NOMO-1 treated with dmso at 0.1 percent for 144 hours (cell line): Measurements from ENCODE around the gene OXNAD1.

Experiments used
- DNase-seq: peaks from one replicate; lab custom pipeline; 2025; ENCODE audit not compliant: unreplicated experiment; lab: John Stamatoyannopoulos, UW

Gene OXNAD1

DNA sequence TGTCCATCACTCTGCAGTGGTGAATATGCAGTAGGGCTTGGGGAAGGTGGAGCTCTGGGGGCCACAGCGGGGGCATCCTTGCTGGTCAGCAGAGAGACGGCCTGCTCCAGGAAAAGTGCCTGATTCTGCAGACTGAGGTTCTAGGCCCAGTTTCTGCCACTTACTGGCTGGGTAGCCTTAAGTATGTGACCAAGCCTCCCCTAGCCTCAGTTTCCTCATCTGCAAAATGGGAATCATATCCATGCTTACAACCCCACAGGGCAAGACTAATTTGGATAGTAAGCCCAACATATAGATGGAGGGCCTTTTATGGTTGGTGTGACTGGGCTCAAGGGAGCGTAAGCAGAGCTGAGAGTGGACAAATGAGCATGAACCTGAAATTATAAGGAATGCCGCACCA is 60.8 kb downstream of the OXNAD1 start:
- DNase-seq: no peak

DNA sequence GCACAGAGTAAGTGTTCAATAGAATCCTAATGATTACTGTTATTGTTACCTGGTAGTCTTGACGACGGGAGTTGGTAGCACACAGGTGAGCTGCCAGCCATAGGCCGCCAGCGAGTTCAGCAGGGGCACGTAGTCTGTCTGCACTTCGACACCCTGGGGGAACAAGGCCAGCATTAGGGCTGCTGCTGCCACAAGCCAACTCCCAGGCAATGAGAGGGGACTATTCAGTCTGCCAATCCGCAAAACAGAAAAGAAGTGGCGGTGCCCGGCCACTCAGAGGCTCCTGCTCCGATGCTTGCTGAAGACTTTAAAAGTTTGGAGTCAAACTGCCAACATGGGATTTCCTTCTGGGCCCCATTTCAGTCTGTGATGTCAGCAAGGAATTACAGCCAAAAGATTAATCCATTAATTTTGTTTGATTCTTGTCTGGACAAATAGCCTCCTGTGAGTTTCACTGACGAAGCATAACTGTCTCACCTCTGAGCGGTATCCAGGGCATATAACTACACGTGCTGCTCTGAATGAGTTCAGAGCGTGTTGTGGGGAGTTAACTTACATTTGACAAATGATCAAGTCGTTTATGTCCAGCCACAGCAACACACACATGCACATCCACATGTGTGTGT is 61.8 kb downstream of the OXNAD1 start:
- DNase-seq: no peak

DNA sequence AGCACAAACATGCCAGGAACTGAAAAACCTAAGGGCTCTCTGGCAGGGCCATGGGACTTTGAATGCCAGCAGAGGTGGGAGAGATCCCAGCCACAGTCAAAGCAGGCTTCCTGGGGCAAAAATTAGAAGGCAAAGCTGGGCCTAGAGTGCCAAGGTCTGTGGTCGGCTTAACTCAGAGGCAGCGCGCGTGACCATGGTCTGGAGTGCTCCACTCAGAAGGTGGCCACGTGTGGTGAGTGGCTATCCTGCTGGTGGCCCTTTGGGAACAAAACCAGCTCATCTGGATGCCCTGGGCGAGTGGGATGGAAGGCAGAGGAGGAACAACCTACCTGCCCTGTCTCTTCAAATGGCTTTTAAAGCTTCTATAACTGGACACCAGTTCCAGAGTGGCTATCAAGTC is 63.1 kb downstream of the OXNAD1 start:
- DNase-seq: no peak

DNA sequence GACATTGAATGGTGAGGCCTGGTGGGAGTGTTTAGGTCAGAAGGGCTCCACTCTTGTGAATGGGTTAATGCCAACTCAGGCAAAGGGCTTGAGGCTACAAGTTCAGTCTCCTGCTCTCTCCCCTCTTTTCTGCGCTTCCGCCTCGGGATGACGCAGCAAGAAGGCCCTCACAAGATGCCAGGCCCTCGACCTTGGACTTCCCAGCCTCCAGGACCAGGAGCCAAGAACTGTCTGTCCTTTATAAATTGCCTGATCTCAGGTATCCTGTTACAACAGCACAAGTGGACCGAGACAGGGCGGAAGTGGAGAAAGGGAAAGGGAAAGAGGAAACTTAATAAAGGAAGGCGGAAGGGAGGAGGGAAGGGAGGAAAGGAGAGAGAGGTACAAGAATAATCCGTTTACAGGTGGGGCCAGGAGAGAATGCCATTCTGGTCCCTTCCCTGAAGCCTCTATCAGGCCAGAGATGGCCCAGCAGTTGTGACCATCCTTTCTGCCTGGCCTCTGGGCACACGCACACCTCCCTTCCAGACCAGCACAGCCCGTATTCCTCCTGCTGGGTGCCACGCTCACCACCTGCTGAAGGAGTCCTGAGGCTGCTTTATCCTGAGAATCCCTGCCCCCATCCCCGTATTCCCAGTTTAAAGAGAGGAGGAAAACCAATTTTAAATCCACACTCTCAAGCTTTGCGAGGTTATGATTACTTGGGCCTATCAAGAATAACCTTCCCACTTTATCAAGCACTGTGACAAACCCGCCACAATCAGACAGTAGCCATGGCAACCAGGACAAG is 64.2 kb downstream of the OXNAD1 start:
- DNase-seq: no peak

DNA sequence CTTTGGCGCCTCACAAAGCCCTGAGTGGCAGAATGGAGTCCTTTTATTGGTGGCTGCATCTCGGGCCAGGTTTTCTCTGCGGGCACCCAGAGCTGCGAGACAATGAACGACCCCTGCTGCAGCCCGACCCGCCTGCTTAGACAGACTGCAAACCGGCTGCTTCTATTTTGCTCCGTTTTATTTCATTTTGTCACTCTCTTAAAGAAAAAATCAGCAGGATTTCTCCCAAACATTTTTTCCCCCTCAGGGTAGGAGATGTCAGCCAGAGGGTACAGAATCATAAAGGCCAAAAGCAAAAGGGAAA is 64.8 kb downstream of the OXNAD1 start:
- DNase-seq: no peak

DNA sequence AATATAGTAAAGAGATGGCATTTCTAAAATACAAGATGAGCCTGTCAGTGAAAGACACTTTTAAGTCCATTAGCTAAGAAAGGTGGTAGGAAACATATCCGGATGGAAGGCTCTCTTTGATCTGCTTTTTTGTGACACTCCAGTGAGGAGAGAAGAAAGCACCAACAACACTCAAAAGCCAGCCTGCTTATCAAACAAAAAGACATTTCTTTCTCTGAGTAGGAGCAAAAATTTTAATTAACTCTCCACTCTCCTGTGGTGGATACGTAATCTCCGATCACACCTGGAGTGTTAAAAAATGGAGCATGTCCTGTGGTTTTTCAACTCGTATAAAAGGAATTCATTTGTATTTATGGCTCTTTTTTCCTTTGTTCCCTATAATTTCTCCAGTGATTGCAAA is 65.3 kb downstream of the OXNAD1 start:
- DNase-seq: no peak

DNA sequence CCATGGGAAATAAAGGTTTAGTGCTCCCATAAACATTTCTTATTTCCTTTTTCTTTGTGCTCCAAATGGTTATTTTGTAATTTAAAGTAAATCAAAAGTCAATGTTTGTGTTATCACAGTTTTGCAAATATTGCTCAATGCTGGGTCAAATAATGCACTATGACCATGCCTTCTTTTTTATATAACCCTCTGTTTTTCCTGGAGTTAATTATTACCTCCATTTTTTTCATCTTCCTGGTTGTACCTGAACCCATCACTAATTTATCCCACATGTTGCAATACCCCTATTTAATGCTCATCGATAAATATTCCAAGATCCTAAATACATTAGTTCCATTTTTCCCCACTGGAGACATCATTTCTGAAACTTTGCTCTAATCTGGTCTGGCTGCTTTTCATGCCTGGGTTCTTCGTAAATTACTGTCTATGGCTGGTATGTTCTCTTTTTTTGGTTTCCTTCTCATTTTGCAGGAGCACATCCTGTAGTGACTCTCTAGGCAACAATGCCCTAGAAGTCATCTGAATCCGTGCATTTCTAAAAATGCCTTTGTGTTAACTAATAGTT is 66.4 kb downstream of the OXNAD1 start:
- DNase-seq: no peak

DNA sequence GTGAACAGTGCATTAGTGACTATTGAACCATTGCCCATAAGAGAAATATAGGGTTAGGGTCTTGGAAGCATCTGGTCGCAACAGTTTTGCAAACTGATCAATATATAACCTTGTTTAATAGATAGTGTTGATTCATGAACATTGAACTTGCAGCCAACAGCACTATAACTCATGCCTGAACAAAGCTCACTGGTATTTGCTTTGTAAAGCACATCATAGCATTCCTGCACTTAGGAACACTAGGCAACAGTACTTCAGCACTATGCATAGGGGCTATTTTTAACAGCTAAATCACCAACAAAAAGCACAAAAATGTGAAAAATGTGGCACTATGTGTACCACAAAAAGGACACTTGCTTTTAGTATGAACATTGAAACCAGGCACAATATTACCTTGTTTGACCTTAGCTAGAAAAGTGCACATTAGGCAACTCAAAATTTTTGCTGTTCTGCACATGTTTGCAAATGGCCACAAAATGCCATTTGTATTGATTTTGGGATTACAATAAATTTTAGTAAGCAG is 68.0 kb downstream of the OXNAD1 start:
- no peak for DNase-seq

DNA sequence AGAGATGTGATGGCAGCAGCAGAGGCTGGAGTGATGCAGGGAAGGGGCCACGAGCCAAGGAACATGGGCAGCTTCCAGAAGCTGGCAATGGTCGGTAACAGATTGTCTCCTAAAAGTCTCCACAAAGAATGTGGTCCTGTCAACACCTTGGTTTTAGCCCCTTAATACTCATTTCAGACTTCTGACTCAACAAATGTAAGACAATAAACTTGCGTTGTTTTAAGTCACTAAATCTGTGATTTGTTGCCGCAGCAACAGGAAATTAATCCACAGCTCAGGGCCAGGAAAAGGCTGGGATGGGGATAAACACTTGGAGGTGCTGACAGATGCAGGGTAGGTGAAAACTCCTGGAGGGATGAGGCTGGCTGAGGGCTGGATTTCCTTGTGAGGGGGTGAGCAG is 69.9 kb downstream of the OXNAD1 start:
- DNase-seq: no peak

DNA sequence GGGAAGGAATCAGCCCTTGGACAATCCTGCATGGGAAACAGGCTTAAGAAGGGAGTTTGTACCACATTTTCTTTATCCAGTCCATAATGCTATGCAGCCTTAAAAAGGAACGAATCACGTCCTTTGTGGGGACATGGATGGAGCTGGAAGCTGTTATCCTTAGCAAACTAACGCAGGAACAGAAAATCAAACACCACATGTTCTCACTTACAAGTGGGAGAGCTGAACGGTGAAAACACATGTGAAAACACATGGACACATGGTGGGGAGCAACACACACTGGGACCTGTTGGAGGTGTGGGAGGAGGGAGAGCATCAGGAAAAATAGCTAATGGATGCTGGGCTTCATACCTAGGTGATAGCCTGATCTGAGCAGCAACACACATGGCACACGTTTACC is 70.3 kb downstream of the OXNAD1 start:
- DNase-seq: no peak

DNA sequence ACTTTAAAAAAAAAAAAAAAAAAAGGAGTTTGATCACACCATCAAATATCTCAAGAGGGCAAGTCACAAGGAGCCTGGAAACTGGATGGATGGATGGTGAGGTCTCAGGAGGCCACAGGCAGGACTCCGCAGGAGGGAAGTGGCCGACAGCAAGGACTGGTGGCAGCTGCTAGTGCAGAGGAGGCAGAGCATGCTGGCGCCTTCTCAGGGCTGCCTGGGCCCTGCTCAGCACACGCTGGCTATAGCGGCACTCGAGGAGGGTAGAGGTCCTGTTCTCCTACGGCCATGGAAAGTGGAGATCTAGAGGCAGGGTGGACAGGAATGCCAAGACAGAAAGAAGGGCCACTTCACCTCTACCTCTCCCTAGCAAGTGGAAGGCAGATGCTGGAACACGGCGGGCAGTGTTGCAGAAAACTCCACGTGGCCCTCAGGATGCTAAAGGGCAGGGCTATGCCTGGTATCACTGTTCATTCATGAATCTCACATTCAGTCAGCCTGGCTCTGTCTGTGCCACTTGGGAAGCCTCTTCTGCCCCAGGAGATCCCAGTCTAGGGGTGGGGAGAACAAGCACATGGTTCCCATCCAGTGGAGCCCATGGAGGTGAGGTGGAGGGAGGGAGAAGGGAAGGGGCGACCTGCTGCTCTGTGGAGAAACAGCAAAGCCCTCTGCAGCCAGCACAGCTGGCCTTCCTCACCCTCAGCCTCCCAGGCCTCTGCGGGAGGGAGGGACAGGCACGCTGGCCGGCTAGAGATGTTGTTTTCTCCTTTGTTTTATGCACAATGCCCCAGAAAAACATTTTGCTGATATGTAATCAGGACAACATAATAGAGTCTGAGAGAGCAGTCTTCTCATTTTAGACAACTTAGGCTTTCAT is 71.0 kb downstream of the OXNAD1 start:
- DNase-seq: no peak

DNA sequence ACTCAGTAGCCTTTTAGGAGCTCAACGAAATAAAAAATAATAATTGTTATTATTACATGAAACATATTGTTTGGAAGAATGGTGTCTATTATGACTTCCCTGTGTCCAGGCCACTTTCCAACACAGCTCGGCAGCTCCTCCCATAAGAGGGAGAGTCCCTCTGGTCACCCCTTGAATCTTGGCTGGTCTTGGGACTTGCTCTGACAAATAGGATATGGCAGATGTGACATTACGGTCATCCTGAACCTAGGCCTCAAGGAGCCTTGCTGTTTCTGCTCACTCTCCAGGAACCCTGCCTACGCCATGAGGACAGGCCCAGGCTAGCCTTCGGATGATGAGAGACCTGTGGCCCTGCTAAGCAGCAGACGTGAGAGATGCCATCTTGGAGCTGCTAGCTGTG is 71.8 kb downstream of the OXNAD1 start:
- no peak for DNase-seq

DNA sequence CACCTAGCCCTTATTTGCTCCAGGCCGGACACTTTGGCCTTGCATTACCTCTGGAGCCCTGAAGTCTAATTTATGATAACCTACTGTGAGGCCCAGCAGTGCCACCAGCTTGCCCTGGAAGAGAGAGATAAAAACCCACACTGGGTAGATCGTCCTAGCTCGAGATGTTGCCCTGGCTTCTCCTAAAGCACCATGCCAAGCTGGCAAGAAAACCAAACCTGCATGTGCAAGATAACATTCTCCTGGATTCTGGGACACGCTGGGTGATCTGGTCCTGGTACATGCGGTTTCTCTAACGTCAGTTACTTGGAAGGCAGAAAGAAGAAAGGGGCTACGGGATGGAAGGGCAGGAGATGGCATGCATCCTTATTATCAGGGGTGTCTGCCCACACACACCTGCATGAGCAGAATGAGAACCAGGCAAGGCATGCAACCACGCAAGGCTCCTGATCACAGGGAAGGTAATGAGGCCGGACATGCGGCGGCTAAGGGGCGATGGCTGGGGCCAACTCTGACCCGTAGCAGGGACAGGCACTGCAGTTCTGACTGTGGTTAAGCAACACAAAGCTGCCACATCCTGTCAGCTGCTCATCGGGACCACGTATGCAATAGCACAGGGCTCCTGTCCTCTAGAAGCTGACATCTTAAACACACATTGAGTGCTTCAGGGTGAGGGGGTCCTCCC is 73.0 kb downstream of the OXNAD1 start:
- DNase-seq: peak; percentile 43

DNA sequence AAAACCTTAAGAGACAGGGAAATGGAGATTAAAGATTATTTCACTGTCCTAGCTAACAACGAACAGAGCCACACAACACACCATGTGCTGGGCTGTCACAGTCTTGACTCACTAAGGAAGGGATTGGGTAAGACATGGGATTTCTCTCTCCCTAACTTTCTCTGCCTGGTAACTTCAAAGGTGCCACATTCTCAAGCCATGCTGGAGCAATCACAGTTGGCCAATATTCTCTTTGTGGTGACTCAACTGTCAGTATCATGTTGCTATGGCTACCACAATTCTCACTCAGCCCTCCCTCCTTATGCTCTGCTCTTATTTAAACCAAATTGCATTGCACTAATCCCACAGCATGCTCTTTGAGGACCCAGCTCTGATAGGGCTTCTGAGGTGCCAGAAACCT is 74.0 kb downstream of the OXNAD1 start:
- DNase-seq: peak; percentile 21

DNA sequence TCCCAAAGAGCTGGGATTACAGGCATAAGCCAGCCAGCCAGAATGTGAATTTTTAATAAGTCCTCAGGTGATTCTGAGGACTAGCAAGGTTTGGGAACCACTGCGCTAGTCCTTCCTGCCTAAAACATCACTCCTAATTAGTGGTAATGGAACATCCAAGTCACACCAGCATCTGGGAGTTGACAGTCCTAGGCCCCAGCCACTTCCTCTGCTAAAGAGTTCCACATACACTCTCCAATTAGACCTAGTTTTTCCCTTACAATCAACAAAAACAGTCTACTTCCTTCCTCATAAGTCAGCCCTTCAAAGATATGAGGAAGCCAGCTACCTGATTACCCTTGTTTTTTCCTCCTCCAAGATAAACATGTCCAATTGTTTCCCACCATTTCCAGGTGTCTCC is 78.1 kb downstream of the OXNAD1 start:
- DNase-seq: no peak

DNA sequence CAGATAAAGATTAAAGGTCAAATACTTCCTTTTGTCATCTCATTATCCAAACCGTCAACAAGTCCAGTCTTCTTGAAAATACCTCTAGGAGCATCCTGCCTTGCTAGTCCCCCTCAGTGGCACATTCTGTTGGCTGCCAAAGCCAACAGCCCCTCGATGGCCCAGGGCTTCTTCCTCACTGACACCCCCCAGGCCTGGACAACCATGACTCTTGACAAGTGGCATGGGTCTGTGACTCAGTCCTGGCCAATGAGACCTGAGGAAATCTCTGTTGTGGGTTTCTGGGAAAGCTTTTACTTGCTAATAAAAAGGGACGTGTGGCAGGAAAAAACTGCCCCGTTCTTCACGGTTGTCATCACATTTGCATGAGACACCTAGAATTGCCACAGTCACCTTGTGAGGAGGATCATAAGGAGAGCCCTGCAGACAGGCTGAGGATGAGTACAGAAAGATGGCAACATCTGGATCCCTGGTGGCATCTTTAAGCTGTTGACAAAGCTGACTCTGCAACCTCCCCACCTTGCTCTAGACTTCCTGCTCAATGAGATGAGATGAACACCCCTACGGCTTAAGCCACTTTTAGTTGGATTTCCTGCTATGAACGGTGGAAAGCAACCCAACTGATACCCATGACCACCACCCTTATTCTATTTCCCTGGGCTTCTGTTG is 81.5 kb downstream of the OXNAD1 start:
- no peak for DNase-seq

DNA sequence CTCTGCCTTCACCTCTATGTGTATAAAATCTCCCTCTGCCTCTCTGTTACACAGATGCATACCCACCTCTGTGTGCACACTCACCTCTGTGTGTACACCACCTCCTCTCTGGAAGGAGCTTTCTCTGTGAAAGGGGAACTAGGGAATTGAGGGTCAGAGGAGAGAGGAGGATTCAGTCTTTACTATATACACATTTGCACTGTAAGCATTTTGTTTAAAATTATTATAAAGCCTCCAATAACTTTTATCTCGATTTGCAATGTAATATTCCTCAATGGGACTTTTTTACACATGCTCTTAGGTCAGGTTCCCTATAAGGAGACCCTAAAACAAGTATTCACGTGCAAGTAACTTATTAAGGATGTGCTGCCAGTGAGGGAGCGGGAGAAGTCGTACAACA is 82.5 kb downstream of the OXNAD1 start:
- no peak for DNase-seq

DNA sequence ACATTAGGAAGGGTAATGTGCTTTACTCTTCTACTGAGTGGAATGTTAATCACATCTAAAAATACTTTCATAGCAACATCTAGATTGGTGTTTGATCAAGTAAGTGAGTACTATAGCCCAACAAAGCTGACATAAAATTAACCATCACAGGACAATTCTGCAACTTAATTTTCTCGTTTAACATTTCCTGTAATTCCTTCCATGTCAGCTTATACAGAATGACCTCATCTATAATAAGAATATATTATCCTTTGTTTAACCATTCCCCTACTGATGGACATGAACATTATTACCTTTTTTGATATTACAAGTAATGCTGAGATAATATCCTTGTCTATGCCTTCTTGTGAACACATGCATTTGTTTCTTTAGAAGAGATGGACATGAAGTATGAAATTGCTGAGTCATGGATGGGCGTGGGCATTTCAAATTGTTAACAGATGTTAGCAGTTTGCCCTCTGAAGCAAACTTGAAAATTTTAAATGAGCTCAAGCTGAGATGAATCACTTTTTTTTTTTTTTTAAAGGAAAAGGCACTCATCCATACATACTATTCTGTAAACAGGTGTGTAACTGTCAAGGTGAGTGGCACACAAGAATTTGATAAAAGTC is 85.1 kb downstream of the OXNAD1 start:
- no peak for DNase-seq

DNA sequence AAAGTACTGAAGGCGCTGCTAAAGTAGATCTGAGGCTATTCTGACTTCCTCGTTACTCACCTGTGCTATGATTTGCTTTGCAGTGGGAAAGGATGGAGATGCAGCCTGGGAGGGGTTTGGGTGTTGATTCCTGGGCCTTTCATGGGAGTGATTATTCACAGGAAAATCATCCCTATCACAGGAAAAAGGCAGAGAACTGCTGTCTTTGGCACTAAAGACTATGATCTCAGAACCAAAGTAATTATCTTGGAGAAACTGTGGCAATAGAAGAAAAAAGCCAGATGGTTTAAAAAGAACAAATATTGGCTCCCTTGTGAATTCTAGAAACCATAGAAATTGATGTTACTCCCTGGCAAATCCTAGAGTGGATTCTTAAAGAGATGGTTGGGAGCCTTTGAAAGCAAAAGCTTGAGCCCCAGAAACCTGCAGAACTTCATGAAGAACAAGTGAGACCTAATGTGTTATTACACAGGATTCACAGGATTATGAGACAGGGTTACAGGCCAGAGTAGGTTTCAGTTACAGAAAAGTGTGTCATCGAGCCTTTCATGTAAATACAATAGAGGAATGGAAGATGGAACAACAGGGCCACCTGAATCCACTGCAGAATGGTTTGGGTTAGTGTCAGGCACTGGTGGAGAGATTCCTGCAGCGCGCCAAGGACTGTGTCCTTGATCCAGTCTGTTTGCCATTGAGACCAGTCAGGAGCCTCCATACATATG is 85.7 kb downstream of the OXNAD1 start:
- DNase-seq: no peak
